Esophagus mucosa (tissue), 1 donor: ENCODE data around the gene NEURL4. TPM values are rescaled to one million over a fixed set of nuclear protein-coding genes. Genes with fewer than 3 reads are reported as not detected.
A peak's percentile ranks its signal among the peaks of the same experiment; 100 is the strongest.

Experiments
- ATAC-seq: fragments of 200-7000 bp; cut with Tn5 transposase; one replicate; pipeline ENCODE4 v1.9.1; 2020
- total RNA-seq: library from RNA; stranded (reverse); gene quantifications from one replicate; pipeline ENCODE4 v1.2.4, GENCODE V29; 2023
- donor health status: DM: yes; HTN: yes; CAD: no.

NEURL4 gene
- total RNA-seq, 1 donor from 2014 or later, result 13.5 TPM

DNA sequence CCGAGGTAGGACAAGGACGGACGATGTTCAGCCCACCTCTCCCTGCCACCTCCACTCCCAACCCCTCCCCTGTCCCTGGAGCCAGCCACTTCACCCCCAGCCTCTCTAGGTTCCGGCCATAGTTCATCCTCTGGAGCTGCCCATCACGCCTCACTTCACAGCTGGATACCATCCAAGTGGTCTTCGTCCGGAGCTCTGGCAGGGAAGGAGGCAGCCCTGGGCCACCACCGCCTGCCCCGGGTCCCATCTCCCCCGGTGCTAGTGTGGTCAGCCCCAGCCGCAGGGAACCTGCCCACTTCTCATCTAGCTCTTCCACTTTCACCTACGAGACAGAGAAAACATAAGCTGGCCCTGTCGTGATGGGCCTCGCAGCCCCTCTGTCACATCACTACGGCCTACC, 7.7 kb downstream of the NEURL4 start:
- ATAC-seq, result no peak

DNA sequence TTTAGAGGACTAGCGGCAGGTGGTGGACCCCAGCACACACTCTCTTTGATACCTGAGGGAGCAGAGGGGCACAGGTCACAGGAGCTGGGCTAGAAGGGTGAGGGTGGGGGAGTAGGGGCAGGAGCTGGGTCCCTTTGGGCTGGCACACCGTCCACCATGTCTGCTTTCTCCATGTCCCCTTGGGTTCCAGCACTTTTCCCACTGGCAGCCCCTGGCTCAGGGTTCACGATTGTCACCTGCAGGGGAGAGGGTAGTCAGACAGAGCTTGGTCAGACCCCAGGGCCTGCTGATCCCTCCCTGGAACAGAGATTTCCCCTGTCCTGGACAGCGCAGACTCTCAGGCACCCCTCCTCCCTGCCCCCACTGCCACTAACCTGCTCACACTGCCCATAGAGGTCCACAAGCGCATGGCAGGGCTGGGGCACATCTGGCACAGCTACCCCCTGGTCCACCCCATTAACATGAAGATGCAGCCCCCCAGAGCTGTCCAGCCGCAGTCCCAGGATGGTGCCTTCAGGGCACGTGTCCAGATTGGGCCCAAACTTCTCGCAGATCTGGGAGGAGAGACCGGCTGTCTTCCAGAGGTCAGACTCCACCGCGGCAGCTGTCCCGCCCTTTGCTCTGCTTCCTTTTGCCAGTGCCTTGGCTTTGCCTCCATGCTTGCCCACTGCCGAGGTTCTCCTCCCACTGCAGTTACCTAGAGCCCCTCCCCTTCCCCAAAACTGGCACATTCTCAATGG, 10.8 kb downstream of the NEURL4 start:
- ATAC-seq, result no peak

DNA sequence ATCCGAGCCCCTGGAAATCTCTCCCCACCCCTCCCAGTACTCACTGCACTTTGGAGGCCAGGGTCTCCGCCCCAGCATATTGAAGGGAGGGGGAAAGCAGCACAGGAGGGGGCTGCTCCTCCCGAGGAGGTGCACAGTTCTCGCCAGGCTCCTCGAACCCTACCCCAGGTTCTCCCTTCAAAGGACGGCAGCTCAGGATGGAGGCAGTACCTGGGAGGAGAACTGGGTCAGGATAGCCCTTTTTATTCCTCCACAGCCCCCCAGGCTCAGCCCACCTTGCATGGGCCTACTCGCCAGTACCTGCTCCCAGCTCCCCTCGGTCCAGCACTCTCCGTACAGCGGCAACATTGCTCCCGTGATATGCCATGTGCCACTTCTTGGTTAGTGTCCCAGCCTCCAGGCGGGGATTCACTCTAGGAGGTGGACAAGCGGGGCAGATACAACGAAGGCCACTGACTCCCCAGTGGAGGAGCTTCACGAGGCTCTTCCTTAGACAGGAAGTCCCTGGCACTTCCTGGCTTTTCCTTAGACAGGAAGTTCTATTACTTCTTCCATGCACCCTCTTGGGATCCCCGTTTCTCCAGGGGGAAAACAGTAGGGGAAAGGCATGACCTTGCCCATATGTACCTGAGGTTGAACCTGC, 11.9 kb downstream of the NEURL4 start:
- ATAC-seq, result no peak

DNA sequence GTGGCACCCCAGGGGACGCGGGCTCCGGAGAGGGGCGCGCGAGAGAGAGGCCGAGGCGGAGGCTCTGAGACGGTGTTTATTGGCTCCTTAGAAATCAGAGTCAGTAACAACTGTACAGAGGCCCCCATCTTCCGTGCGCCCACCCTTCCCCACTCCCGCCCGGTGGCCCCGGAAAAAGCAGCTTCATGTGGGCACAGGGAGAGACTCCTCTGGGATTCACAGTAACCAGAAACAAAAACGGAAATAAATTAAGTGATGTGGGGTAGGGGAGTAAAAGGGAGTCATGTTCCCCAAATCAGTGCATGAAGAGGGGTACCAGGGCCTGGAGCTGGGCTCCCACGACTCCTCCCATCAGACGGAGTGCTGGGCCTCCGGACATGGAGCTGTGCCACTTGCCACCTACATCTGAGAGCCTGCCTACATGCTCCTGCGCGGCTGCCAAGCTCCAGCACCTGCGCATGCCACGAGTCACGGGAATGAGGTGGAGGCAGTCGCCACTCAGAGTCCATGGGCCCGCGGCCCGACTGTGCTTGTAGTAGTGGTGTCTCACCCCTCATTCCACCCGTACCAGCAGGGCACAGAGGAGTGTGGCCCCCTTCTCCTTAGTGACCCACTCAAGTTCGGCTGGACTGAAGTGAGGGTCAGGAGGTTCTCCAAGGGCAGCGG, 13.4 kb downstream of the NEURL4 start:
- peak; percentile 30 for ATAC-seq

DNA sequence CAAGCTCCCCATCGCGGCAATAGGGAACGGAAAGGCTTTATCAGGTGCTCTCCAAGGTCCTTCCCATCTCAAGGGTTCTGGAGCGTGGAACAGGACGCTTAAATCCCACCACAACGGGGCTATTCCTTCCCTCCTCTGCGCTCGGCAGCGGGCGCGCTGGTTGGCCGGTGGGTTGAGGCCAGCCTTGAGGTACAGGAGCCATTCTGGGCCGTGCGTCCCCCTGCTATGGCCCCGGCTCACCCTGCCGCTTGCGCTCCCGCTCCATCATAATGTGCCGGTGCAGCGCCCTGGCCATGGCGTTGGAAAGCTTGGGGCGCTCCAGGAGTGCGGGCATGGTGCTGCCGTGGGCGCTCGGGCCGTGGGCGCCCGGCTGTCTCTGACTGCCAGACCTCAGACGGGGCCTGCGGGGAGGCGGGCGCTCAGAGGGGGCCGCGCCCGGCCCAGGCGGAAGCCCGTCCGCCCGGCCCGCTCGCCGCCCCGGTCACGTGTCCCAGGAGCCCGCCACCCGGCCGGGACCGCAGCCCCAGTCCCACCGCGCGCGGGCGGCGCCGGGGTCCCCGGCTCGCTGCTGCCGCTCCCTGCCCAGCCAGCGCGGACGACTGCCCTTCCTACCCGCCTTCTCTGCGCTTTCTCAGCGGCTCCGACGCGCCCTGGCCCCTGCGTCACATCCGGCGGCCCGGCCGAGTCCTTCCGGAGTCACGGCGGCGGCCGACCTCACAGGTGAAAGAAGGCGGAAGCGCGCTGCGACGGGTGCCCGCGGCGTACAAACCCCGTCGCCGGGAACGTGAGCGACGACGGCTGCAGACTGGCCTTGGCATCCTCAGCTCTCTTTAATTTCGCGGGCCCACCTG, 14.2 kb downstream of the NEURL4 start, which contains the start of gene GPS2:
Gene GPS2 (minus strand): TSS at position 642 of the 851 bp plus-strand sequence. CDS start 308 bp downstream, at position 334.
- peak; percentile 79 for ATAC-seq

DNA sequence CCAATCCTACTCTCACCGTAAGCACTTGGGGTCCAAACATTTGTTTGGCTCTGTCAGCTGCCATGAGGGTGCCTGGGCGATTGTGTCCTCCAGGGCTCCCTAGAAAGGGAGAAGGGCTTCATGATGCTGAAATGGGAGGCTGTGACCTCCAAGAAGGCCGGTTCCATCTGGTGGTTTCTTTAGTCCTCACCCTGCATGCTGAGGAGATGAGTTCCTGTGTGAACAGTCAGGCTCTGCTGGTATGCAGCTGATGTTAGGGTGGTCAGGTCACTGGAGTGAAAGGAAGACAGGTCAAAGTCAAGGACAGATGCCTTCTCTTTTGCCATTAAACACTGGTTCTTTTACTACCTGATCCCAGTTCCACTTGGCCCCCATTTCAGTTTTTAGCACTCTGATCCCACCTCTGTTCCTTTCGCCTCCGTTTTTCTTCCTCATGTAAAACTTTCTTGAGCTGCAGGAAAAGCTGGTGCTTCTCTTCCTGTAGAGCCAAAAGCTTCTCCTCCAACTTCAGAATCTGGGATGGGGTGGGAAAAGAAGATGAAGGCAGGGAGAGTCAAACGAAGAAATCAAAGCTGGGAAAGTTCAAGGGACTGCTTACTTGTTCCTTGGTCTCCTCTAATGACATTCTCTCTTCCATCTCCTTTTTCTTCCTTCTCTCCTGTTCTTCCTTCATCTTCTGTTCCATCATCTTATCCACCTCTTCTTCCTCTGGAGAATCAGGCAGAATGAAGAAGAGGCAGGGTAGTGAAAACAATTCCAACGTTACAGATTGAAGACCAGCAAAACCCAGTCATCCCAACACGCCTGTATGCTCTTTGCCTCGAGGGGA, 15.0 kb downstream of the NEURL4 start:
- no peak for ATAC-seq

DNA sequence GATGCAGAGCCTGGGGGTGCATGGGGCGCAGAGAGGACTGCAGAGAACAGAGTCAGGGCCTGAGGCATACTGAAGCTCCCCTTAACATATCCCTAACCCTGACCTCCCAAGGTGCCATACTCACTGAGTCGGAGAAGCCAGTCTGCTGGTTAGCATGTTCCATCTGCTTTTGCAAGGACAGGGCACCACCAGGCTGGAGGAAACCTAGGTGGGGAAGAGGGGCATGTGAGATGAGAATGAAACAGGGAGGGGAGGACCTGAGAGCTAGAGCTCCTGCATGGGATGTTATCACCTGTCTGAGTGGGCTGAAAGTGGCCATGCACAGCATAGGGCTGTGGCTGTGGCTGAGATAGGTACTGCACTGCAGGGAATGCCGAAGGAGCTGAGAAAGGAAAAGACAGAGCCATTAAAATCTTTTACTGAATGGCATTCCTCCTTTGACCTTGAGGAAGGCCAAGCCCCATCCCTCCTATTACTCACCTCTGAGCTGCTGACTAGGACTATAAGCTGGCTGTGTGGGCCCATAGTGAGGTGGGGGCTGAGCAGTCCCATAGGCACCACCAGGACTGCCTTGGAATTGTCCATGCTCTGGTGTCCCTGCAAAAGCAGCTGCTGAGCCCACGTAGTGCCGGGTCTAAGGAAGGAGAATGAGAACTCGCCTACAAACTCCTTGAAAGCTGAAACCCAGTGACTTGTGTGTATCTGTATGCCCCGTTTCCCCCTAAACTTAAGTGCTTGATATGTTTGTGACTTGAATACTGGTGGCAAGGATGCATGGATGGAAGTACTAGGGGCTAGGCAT, 15.8 kb downstream of the NEURL4 start:
- no peak for ATAC-seq

DNA sequence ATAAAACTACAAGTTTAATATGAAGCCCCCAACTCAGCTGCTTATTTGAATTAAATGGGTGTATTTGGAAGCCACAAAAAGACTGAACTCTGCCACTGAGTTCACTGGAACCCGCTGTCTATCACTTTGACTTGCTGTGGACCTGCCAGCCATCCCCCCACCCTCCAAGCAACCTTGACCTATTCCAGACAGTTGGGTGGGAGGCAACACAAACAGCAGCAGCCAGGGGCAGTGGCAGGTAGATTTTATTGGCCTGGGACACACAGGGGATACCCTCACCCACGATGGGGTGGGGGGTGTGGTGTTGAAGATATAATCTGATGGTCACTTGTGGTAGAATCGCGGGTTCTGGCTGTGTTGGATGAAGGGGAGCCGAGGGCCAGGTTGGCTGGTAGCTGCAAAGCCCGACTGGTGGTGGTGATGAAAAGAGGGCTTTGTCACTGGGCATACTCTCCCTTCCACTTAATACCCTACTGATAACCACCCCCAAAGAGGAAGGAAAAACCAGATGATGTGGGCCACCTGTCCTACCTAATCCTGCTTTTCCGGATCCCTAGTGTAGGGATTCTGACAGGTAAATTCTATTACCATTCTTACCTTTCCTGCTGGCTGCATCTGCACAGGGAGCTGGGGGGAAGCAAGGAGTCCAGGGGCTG, 16.6 kb downstream of the NEURL4 start:
- ATAC-seq, result no peak

DNA sequence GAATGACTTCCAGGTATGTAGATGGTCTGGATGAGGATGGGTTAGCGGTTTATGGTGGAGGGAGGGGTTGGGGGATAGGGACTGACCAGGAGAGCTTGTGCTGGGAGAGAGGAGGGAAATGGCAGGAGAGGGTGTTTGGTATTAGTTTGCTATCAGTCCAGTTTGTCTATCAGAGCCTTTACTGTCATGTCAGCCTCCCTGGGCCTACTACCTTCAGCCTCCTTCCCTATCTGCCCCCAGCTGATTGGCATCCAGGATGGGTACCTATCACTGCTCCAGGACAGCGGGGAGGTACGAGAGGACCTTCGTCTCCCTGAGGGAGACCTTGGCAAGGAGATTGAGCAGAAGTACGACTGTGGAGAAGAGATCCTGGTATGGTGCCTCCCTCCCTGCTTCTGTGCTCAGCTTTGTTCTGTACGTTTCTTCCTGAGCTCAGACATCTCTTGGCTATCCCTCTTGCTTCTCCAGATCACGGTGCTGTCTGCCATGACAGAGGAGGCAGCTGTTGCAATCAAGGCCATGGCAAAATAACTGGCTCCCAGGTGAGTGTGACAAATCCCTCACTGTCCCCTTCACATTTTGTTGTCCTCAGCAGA, 17.9 kb downstream of the NEURL4 start:
- ATAC-seq, result no peak

DNA sequence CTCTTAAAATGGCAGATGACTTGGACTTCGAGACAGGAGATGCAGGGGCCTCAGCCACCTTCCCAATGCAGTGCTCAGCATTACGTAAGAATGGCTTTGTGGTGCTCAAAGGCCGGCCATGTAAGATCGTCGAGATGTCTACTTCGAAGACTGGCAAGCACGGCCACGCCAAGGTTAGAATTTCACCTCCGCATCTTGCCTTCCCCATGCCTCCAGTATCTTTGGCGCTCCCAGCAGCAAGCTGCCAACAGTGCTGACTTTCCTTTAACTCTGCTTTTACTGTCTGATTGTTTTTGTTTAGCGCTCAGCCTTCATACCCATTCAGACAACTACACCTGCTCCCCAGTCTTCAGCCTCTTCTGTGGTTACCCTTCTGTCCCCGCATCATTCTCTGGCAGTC, 19.5 kb downstream of the NEURL4 start:
- ATAC-seq, result no peak

DNA sequence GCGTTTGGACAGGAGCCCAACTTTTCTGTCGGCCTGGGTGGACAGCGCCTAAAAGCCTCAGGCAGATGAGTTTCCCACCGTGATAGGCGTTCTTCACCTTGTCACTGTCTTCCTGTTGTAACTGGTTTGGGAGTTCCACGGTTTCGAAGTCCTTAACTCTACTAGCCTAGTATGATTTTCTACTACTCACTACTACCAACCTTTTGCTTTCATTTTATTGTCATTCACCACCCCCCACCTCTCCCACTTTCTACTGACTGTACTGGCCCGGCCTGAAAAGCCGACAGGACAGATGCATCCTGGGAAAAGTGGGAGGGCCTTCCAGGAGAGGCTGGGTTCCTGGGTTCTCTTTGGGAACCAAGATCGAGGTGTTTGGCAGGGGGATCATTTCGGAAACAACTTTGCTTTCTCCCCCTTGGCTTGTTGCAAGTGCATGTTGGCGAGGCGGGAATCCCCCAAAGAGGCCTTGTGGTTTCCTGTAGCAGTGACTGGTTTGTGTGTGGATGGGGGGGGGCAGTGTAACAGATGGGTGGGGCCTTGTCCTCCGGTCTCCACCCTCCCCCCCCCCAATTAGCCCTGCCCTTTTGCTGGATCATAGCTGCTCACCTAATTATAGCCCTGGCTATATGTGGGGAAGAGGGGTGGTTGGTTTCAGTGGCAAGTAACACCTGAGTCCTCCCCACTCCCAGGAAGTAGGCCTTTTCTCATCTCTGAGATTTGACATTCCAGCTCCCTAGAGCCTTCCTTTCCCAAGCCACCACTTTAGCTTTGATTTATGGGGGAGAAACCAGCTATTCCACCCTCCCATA, 20.3 kb downstream of the NEURL4 start:
- ATAC-seq, result peak; percentile 35

DNA sequence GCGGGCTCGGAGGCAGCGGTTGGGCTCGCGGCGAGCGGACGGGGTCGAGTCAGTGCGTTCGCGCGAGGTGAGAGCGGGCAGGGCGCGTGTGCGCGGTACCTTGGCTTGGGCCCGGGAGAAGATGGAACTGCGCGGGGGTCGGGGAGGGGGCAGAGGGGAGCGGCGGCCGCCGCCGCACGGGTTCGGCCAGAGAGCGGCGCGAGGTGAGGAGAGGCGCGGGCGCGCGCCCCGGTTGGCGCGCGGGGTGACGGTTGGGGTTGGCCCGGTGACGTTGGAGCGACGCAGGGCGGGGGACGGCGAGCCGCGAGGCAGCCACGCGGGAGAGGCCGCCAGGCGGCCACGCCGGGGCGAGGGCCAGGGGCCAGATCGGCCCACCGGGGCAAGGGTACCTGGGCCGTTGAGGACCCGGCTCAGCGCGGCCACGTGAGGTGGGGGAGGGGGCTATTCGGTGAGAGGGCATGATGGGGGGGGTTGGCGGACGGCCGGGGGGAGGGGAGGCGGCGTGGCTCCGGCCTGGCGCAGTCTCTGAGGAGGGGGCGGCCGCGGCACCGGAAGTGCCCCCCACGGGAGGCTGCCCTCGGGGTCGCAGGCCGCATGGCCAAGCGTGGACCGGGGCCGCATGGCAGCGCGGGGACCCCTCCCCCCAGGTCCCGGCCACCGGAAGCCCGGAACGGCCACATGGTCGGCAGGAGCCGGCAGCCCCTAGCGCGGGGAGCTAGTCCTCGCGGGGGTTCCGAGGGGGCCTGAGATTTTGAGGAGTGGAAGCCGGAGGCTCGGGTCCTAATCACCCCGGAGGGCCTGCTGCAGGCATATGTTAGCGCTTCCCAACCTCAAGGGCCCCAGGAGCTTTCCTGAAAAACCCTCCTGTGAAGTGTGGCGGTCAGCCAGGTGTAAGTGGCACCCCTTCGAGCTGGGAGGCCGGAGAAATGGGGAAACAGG, 21.2 kb downstream of the NEURL4 start:
- ATAC-seq, result peak; percentile 46

DNA sequence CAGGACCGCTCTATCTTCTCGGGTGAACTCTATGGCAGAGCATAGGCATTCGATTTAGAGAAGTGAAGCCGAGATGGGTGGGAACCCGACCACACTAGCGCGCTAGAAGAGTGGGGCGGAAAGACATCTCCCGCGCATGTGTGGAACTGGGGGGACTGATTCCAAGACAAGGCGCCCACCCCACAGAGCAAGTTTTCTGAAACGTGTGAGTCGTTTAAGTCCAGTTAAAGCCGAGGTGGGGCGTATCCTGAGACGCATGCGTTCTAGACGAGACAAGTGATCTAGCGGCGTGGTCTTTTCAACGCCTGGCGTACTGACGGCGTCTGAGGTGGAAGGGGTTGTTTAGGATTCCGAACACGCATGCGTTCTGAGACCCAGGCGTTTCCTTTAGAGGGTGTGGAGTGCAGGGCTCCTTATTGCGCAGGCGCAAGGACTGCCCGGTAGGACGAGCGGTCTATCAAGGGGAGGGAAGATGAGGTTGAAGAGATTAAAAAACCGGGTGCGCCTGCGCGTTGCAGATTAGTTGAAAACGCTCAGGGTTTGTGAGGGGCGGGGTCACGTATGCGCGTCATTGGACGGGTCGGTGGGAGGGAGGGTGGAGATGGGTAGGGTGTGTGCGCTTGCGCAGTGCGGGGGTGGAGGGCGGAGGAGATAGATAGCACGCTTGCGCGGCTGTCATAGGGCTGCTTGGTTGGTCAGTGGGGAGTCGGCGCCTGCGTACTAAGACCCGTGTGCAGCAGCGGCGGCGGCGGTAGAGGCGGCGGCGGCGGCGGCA, 22.0 kb downstream of the NEURL4 start, which contains the start of gene EIF5A:
Gene EIF5A (plus strand): TSS at position 718 of the 775 bp plus-strand sequence. CDS start 2,008 bp downstream, outside the sequence.
- peak; percentile 92 for ATAC-seq

DNA sequence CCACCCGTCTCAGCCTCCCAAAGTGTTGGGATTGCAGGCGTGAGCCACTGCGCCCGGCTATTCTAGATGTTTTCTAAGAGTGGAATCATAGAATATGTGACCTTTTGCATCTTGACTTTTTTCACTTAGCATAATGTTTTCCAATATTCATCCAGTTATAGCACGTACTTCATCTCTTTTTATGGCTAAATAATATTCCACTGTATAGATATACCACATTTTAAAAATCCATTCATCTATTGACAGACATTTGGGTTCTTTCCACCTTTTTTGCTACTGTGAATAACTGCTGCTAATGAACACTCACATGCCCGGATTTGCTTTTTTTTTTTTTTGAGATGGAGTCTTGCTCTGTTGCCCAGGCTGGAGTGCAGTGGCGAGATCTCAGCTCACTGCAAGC, 25.0 kb downstream of the NEURL4 start:
- ATAC-seq, result no peak

DNA sequence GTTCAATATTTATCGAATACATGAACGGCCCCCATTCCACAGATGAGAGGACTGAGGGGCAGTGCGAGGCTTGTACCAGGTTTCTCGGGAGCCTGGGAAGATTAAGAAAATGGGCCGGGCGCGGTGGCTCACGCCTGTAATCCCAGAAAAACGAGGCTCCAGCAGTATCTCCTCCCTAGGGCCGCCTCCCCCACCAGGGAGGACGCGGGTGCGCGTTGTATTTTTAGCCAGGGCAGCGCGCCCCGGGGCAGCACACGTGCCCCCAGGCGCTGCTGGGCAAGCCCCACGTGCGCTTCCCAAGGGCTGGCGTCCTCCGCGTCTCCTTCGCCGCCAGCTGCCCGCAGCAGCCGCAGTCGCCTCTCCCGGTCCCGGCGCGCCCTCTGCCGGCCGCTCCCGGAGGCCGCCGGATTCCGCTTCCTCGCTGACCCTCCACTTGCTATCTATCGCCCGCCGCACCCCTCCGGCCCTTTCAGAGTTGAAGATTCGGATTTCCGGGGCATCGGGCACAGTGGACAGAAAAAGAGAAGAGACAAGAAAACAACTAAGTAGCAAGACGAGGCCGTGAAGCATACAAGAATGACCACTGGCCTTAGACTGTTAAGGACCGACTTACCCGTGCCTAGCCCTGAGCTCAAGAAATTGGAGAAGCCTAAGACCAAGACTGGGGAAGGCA, 32.8 kb downstream of the NEURL4 start:
- ATAC-seq, result peak; percentile 39
